ENCODE measurements around the gene CNTNAP2. TPM values are rescaled to one million over a fixed set of nuclear protein-coding genes. Genes with fewer than 3 reads are reported as not detected.

The CNTNAP2 gene
- total RNA-seq, 1 experiment from 2014 or later: 64.5 TPM

GRCh38 chr7:148058092-148058491 lies 1941.5 kb downstream of the CNTNAP2 start:
- Histone ChIP-seq H2AFZ (ENCODE audit: low read length) (no peak overlapping the region), H3K79me1 (ENCODE audit: insufficient read depth, low read depth, low read length, poor library complexity, severe bottlenecking) (no peaks in the 10 kb centered on the region), H3K23me2 (ENCODE audit: insufficient read length, low read depth, low read length, poor library complexity, severe bottlenecking) (no peaks in the 10 kb centered on the region), H3K9me3 (ENCODE audit: control insufficient read depth, low read depth, low read length) (no peaks in the 10 kb centered on the region), H3K79me2 (ENCODE audit: insufficient read depth, low read length) (no peaks in the 10 kb centered on the region), H3K27ac (ENCODE audit: insufficient read length, low read depth, low read length) (no peak overlapping the region), H3K56ac (ENCODE audit: insufficient read length, low read depth, low read length) (no peak overlapping the region), H2BK12ac (ENCODE audit: insufficient read length, low read depth, low read length) (no peak overlapping the region), H3K4me2 (ENCODE audit: insufficient read depth, insufficient read length, low read length) (no peak overlapping the region), H2BK15ac (ENCODE audit: low read depth, low read length) (no peak overlapping the region), H4K20me1 (ENCODE audit: control insufficient read depth, insufficient read depth, insufficient read length) (no peaks in the 10 kb centered on the region), H4K8ac (replicated peaks; ENCODE audit: insufficient read length, low read depth, low read length) (no peak overlapping the region), H3K27me3 (ENCODE audit: insufficient read depth, low read length) (no peaks in the 10 kb centered on the region; the same call in 1 of the 2 replicates), H3K4me1 (ENCODE audit: insufficient read depth, low read length) (peaks cover 6% of the 10 kb centered on the region; the same call in 1 of the 2 replicates), H3K4ac (ENCODE audit: low read depth, low read length) (no peak overlapping the region), H3K23ac (ENCODE audit: insufficient read length, low read depth, low read length) (no peak overlapping the region), H4K5ac (ENCODE audit: insufficient read length, low read depth, low read length) (no peak overlapping the region), H3K14ac (ENCODE audit: insufficient read depth, low read length) (no peak overlapping the region), H3K9ac (ENCODE audit: extremely low read depth, insufficient read length, low read length) (no peak overlapping the region), H2BK120ac (ENCODE audit: low read depth, low read length, poor library complexity, severe bottlenecking) (no peak overlapping the region), H3K18ac (ENCODE audit: insufficient read length, low read depth, low read length) (no peak overlapping the region), H3T11ph (ENCODE audit: low read length) (no peak overlapping the region), H2BK20ac (ENCODE audit: low read depth, low read length, poor library complexity, severe bottlenecking) (no peak overlapping the region), H4K91ac (ENCODE audit: insufficient read length, low read depth, low read length) (no peak overlapping the region), H2BK5ac (ENCODE audit: insufficient read length, low read length) (no peak overlapping the region), H2AK5ac (ENCODE audit: insufficient read length, low read length) (no peak overlapping the region)
- no peak overlapping the region for H3K27ac Mint-ChIP-seq
- DNase-seq: no peak
- 0 out of 5 replicates have a peak, but pooled peaks cover 0 to under 1% of the 10 kb centered on the region in 2 experiments for H3K9me3 Mint-ChIP-seq
- no peak for TF ChIP-seq CTCF (conservative IDR thresholded peaks at IDR 0.05)
- H3K4me3 Mint-ChIP-seq: no peak overlapping the region
- peaks cover 6 to 9% of the 10 kb centered on the region in 2 experiments for H3K4me1 Mint-ChIP-seq
- H3K27me3 Mint-ChIP-seq (ENCODE audit: low read depth): no peaks in the 10 kb centered on the region
- H3K36me3 Mint-ChIP-seq (ENCODE audit: insufficient read depth in 1 of 3, low read depth in 3 of 3): no peaks in the 10 kb centered on the region
- WGBS (ENCODE audit: extremely low coverage, insufficient read length, low lambda C conversion rate): no CpG with 5 or more reads among the region's 4 CpGs
